GM18502 (cell line): Measurements from ENCODE around the gene ACAD11.
"Not testable (repeated sequence)": the region's sequence is repeated elsewhere in the genome, so short reads cannot be mapped to it uniquely, and the experiment has no call there.

Experiments
- ATAC-seq: cut with Tn5 transposase; IDR thresholded peaks from one replicate; pipeline ENCODE4 v1.9.1; 2021; ENCODE audit warnings: mild to moderate bottlenecking; ENCODE audit not compliant: unreplicated experiment, poor library complexity

ACAD11 gene

DNA sequence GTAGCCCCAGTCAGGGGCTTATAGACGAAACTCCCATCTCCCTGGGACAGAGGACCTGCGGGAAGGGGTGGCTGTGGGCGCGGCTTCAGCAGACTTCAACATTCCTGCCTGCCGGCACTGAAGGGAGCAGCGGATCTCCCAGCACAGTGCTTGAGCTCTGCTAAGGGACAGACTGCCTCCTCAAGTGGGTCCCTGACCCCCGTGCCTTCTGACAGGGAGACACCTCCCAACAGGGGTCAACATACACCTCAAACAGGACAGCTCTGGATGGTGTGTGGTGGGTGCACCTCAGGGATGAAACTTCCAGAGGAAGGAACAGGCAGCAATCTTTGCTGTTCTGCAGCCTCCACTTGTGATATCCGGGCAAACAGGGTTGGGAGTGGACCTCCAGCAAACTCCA, 53.0 kb downstream of the ACAD11 start:
- not testable (repeated sequence) for ATAC-seq

DNA sequence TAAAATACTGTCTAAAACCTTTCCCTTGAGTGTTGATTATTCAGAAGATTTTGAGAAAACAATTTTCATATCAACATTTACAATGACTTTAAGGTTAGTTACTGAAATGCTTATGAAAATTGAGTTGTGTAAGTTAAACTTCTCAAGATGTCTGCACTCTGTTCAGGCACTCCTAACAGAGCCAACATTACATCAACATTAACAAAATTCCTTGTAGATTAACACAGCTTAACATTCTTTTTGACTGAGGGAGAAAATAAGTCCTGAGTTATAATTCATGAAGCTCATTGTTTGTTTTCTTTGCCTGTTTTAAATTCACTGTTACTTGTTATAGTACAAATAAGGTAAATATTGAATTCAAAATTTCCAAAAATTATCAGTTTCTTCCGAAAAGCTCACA, 53.5 kb downstream of the ACAD11 start:
- no peak for ATAC-seq

DNA sequence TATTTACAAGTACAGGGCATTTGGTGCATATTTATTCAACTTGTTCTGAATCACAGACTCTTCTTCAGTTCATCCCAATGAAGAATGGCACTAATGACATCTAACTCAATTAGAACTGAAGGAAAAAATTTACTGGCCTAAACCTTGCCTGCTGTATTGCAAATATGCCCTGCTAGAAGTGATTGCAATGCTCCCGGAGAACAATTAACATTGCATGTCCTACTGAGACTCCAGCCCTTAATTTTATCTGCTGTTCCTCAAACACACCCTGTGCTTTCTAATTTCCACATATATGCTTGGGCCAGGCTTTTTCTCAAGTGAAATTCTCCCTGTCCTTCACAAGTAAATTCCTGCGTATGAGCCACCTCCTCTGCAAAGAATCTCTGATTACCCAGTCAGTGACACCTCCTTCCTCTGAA, 54.2 kb downstream of the ACAD11 start:
- ATAC-seq: no peak

DNA sequence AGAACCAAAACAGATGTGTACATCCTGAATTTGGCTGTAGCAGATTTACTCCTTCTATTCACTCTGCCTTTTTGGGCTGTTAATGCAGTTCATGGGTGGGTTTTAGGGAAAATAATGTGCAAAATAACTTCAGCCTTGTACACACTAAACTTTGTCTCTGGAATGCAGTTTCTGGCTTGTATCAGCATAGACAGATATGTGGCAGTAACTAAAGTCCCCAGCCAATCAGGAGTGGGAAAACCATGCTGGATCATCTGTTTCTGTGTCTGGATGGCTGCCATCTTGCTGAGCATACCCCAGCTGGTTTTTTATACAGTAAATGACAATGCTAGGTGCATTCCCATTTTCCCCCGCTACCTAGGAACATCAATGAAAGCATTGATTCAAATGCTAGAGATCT, 59.0 kb downstream of the ACAD11 start:
- not testable (repeated sequence) for ATAC-seq

DNA sequence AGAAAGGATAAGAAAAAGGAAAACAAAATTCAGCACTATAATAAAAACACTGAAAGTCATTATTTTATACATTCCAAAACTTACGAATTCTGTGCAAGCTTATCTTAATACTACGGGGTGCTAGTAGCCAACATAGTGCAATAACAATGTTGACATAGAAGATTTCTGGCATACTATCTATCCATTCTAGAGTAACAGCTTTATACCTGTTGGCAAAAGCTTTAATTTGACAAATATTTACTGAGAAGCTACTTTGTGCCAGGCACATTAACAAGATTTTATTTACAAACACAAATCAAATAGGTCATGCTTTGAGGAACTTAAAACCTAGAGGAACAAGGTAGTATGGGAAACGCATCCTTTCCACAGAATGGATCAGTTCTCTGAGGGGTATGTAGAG, 61.4 kb downstream of the ACAD11 start:
- ATAC-seq: no peak

DNA sequence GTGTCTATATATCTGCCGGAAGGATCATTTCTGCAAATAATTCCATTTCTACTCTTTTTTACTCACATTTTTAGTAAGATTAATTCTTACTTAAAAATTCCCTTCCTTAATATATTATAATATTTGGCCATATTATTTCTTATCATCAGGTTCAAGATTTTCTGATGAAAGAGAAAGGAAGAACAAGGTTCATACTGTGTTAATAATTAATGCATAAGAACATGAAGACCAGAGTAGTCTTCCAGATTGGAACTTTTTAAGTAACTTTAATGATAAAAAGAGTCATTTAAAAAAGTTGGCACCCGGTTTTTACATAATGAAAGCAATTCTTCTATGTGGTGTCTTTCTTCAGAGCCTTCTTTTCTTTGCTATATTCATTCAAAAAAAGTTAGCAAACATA, 61.9 kb downstream of the ACAD11 start:
- no peak for ATAC-seq

DNA sequence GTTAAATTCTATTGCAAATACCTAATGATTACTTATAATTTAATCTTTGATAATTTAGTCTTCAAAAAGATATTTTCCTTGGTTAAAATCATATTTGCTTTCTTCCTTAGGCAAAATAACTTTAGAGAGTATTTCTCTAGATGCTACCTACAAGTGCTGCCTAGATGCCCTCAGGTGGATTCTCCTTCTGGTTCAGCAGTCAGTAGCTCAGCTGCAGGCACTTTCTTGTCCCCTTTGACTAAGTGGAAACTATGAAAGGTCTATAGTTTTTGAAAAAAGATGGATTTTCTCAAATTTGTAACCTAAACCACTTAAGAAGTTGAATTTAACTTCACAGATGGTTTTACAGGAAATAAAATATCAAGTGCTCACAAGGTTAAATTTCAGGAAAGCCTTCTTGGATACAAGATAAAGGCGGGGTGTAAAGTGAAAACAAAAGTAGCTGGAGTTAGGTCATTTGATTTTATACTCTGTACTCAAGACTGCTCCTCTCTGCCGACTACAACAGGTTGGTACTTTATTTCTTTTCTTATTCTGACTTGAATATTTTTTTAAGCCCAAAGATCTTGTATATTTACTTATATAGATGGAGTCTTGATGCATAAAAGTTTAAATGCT, 62.7 kb downstream of the ACAD11 start, which contains the start of gene ACKR4:
Gene ACKR4 (plus strand): TSS at position 455 of the 618 bp plus-strand sequence. CDS start 3,128 bp downstream, outside the sequence.
- ATAC-seq: no peak

DNA sequence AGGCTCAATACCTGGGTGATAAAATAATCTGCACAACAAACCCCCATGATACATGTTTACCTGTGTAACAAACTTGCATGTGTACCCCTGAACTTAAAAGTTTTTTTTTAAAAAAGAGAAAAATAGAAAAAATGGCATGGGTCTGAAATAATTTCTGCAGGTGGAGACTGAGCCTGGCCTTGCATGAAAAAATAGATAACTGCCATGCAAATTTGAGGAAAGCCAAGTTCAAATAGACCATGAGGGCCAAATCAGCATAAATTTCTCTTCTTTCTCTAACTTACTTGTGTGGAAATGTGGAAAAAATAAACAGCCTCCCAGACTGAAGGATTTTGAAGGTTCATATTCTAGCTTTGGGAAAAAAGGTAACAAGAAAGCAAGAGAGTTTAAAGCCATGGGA, 63.3 kb downstream of the ACAD11 start:
- ATAC-seq: no peak

DNA sequence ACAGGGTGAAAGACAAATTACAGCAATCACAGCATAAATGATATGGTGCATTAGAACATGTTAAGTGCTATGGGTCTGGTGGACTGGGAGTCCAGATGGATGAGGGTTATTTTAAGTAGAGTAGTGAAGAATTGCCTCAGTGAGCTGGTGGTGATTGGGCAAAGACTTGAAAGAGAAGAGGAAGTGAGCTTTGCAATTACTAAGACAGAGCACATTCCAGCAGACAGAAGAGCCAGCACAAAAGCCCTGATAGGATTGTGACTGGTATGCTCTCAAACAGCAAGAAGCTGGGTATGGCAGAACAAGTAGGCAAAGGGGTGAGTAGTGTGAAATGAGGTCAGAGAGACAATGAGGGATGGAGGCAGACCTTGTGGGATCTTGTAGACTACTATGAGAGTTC, 64.6 kb downstream of the ACAD11 start:
- ATAC-seq: no peak

DNA sequence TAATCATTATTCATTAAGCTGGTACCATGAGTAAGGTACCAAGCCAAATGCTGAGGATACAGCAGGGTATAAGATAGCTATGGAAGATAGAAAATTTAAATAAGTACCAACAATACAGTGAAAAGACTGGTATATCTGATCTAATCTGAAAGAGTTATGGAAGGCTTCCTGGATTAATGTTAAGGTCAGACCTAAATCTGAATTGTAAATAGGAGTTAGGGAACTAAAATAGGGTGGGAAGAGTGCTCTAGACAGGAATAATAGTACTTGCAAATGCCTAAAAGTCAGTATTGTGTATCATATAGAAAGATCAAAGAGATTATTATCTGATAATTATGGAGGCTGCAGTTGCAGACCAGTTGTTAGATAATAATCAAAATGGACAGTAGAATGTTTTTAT, 65.1 kb downstream of the ACAD11 start:
- ATAC-seq: no peak

DNA sequence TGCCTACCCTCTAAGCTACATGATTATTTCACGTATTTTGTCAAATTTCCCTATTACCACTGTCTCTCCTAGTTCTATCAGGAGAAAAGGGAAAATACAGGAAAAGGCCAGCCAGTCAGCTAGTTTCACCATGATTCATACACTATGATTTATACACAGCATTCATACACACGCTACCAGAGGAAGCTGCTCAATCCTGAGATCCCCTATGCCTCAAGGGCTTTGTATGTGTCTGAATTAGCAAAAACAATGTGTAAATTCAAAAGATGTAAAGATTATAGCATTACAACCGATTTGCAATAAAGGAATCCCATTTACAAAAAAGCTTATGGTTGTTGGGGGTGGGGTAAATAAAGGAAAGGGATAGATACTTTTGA, 65.7 kb downstream of the ACAD11 start:
- ATAC-seq: no peak

DNA sequence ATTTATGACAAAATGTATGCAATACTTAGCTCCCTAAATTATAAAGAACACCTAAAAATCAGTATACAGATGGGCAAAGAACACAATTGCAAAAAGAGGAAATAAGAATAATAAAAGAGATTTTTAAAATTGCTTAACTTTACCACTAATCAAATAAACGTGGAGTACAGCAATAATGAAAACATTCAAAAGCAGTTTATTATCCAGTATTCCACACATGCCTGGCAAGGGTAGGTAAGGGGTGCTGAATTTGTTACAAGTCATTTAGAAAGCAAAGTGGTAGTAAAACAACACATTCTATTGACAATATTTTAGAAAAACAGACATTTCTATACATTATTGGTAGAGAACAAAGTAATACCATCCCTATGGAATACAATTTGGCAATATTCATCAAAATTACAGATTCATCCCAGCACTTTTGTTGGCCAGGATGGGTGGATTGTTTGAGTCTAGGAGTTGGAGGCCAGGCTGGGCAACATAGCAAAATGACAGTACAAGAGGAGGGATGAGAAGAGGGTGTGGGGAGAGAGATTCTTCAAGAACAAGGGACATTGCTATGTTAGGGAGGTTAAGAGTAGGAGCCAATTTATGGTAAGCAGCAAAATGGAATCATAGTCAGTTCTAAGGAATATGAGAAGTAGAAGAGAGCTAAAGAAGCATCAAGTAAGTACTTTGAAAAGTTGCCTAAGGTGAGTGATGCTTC, 66.2 kb downstream of the ACAD11 start:
- ATAC-seq: no peak

DNA sequence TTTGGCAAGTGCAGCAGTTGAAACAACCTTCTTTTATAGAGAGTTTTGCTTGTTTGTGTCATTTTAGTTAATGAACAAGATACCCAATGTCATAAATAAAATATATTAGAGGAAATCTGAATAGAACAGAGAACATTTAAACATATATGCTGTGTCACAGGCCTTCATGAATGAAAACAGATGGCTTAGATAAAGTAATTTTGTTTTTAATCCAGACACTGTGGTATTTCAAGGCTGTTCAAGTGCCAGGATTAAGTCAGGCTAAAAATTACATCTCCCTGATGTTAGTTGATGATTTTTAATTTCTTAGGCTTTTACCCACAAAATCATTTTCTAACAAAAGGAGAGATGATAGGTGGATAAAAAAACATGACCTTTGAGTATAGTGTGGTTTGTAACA, 67.4 kb downstream of the ACAD11 start:
- ATAC-seq: no peak

DNA sequence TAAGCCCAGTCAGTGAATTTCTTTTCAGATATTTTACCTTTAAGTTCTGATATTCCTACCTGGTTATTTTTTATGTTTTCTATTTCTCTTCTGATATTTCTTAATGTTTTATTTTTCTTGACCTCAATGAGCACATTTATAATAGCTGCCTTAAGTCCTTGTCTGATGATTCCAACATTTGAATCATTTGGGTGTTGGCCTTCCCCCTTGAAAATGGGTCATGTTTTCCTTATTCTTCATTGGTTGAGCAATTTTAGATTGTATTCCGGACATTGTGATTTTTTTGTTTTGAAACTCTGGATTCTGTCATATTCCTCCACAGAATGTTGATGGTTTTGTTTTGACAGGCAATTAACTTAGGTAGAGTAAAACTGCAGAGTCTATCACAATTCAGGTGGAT, 72.2 kb downstream of the ACAD11 start:
- ATAC-seq: no peak

DNA sequence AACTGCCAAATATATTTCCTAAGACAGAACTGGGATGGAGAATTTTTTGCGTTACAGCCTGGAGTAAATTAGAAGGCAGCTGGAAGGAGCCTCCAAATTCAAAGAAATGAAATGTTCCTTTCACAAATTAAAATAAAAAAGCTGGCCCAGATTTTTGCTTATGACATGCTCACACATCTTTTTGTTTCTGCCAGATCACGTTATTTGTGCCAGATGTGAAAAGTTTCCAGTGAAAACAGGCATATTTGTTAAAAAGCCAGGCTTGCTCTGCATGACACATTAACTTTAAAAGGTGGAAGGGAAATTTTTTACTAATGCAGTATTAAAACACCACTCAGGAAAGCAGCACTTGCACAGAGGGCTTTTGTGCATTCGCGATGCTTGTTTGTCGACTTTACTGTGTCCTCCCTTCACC, 85.8 kb downstream of the ACAD11 start:
- ATAC-seq: no peak

DNA sequence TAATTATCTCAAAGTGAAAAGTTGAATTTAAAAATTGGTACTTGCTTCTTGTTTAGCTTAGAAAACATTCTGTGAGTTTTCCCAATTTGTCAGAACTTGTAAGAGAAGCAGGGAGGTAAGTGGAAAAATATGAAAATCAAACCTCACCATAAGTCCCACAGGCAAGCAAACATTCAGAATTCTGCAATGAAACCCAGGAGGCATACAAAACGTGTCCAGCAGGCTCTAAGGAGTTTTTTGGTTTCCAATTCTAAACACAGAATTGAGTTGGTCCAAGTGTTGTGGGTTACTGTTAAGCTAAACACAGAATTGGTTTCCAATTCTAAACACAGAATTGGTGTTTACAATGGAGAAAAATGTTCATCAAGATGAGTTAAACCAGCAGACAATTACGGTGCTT, 89.6 kb downstream of the ACAD11 start:
- ATAC-seq: no peak

DNA sequence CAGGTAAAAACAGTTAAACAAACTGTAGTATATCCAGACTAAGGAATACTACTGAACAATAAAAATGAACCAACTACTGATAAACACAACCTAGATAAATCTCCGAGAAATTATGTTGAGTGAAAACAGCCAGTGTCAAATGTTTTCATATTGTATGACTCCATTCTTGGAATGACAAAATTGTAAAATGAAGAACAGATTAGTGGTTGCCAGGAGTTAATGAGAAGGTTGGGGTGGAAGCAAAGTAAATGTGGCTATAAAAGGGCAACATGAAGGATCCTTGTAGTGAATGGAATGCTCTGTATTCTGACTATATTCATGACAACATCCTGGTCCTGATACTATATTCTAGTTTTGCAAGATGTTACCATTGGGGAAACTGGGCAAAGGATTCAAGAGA, 90.0 kb downstream of the ACAD11 start:
- ATAC-seq: no peak

DNA sequence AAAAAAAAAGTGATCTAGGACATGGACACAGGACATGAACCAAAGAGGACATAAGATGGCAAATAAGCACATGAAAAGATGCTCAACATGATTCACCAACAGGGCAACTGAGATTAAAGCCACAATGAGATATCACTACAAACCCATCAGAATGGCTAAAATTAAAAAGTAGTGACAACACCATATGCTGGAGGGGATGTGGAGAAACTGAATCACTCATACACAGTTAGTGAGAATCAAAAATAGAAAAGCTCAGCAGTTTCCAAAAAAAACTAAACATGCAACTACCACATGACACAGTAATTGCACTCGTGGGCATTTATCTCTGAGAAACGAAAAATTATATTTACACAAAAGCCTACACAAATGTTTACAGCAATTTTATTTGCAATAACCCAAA, 90.5 kb downstream of the ACAD11 start:
- ATAC-seq: no peak

DNA sequence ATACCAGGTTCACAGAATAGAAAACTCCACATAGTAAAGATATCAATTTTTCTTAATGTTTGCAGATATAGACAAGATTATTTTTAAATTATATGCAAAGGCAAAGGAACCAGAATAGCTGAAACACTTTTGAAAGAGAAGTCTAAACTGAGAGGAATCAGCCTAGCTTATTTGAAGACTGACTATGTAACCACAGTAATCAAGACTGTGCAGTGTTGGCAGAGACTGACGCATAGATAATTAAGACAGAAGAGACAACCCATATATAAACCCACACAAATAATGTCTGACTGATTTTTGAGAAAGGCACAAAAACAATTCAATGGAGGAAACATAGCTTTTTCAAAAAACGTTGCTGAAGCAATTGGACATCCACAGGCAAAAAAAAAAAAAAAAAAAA, 91.2 kb downstream of the ACAD11 start:
- ATAC-seq: no peak

DNA sequence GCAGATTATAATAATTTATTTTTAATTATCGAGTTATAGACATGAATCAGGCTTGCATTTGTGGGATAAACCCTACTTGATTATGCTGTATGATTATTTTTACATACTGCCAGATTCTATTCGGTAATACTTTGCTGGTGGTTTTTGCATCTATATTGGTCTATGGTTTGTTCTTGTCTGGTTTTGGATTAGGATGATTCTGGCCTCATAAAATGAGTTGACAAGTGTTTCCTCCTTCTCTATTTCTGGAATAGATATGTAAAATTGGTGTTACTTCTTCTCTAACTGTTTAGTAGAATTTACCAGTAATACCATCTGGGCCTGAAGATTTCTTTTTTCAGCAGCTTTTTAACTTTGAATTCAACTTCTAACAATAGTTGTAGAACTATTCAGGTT, 95.5 kb downstream of the ACAD11 start:
- no peak for ATAC-seq

DNA sequence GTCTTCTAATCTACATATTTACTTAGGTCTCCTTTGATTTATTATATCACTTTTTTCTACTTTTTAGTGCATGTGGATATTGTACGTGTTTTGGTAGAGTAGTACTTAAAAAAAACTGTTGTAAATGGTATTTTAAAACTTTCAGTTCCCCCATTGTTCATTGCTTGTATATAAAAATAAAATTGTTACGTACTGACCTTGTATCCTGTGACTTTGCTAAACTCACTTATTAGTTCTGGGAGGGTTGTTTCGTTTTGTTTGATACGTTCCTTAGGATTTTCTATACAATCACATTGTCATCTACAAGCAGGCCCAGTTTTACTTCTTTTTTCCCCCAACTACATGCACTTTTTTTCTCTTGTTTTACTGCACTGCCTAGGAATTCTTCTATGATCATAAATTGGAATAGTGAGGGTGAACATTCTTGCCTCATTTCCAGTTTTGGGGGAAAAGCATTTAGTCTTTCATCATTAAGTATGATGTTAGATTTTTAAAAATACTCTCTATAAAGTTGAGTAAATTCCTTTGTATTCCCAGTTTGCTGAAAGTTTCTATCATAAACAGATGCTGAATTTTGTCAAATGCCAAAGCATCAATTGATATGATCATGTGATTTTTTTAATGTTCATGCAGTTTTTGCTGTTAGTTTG, 96.1 kb downstream of the ACAD11 start:
- no peak for ATAC-seq

DNA sequence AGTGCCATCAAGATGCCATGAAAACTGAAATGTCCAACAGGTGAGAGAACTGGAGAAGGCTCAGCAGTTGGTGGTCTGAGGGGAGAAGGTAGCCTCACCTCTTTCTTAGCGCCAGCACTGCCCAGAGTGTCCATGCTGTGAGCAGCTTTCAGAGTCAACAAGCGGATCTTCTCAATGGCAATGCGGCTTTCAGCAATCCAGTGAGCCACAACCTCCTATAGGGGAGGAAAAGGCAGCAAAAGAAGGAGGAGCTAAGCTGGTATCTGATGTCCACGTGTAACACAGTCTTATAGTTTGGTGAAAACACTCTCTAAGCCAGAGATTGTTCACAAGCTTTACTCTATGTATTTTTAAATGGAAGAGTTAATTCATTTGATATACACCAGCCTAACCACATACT, 98.6 kb downstream of the ACAD11 start:
- ATAC-seq: no peak
